Sigmoid colon (tissue), 4 donors: Measurements from ENCODE around the gene LDB1.

Source experiments
- CTCF ChIP-seq, 4 experiments: fragments of 450-650 bp in 3 of 4; fragments of 200-600 bp in 1 of 4; IDR thresholded peaks; one replicate each; pipeline ENCODE4 v1.5.1; 2016 to 2019; ENCODE audit warnings: antibody characterized with exemption in 4 of 4, mild to moderate bottlenecking in 3 of 4, moderate library complexity in 2 of 4
- EP300 ChIP-seq, 4 donors: sonication (generic); formaldehyde crosslinking; IDR thresholded peaks; one replicate each; pipeline ENCODE4 v1.6.1; 2017; ENCODE audit warnings: antibody characterized with exemption in 4 of 4
- POLR2A ChIP-seq, 2 donors: fragments of 450-650 bp; IDR thresholded peaks; one replicate each; pipeline ENCODE4 v1.6.1; 2016; ENCODE audit warnings: antibody characterized with exemption in 2 of 2, mild to moderate bottlenecking in 2 of 2, moderate library complexity in 2 of 2
- POLR2AphosphoS5 ChIP-seq, 4 donors: sonication (generic); formaldehyde crosslinking; IDR thresholded peaks; one replicate each; pipeline ENCODE4 v1.6.1; 2017; ENCODE audit warnings: antibody characterized with exemption in 4 of 4

GRCh38 chr10:102122450-102122849, 2.3 kb upstream of the LDB1 start:
- TF ChIP-seq CTCF (IDR thresholded peaks at IDR 0.05), result no peak
- no peak for TF ChIP-seq POLR2A (IDR thresholded peaks at IDR 0.05)
- TF ChIP-seq POLR2AphosphoS5 (IDR thresholded peaks at IDR 0.05), result no peak
- TF ChIP-seq EP300 (IDR thresholded peaks at IDR 0.05), result no peak
